Activated CD4-positive, alpha-beta T cell treated with anti-CD3 and anti-CD28 coated beads for 36 hours (primary cell): ENCODE results near the gene SERINC3. TPM values are rescaled to one million over a fixed set of nuclear protein-coding genes. Genes with fewer than 3 reads are reported as not detected.
"Not testable (repeated sequence)": the region's sequence is repeated elsewhere in the genome, so short reads cannot be mapped to it uniquely, and the experiment has no call there.

Experiments used
- ATAC-seq: fragments of 200-7000 bp; cut with Tn5 transposase; one replicate; pipeline ENCODE4 v1.10.0; 2021; ENCODE audit warnings: mild to moderate bottlenecking, moderate library complexity
- CTCF ChIA-PET: fragments of 350-600 bp; sonication (Branson Sonifier 250); formaldehyde crosslinking; loops from one replicate; lab custom pipeline; 2021; ENCODE audit warnings: antibody characterized with exemption; lab: Charles Lee
- POLR2A ChIA-PET: fragments of 350-600 bp; sonication (Branson Sonifier 250); formaldehyde crosslinking; loops from one replicate; lab custom pipeline; 2021; ENCODE audit warnings: antibody characterized with exemption, inconsistent platforms; lab: Charles Lee
- DNase-seq: peaks from one replicate; pipeline ENCODE4 v3.0.0-alpha.2; 2020
- H3K27ac Mint-ChIP-seq: one replicate; pipeline ENCODE4 v1.8.0; 2021; ENCODE audit warnings: mixed read lengths
- H3K27me3 Mint-ChIP-seq: one replicate; pipeline ENCODE4 v1.8.0; 2021; ENCODE audit warnings: mixed read lengths
- H3K36me3 Mint-ChIP-seq: one replicate; pipeline ENCODE4 v1.8.0; 2021; ENCODE audit warnings: low read depth, mixed read lengths
- H3K4me1 Mint-ChIP-seq: one replicate; pipeline ENCODE4 v1.8.0; 2021; ENCODE audit warnings: mixed read lengths
- H3K4me3 Mint-ChIP-seq: one replicate; pipeline ENCODE4 v1.8.0; 2021; ENCODE audit warnings: mild to moderate bottlenecking, moderate library complexity, mixed read lengths
- H3K9me3 Mint-ChIP-seq: one replicate; pipeline ENCODE4 v1.8.0; 2021; ENCODE audit warnings: low read depth, mixed read lengths
- intact Hi-C, 2 experiments: fragments of 100-400 bp; cut with DNase I in 1 of 2; cut with micrococcal nuclease in 1 of 2; formaldehyde crosslinking; loops; one replicate each; pipeline versions ENCODE4 v1.14.2 to v1.15.1; 2022 to 2024; cut with DNase I, micrococcal nuclease
- total RNA-seq, 2 experiments: library from RNA; stranded (reverse); gene quantifications; one replicate each; pipeline ENCODE4 v1.2.3, GENCODE V29; 2021

SERINC3 gene
- total RNA-seq, 2 experiments from 2014 or later, result 51.9 to 58.5 TPM

DNA sequence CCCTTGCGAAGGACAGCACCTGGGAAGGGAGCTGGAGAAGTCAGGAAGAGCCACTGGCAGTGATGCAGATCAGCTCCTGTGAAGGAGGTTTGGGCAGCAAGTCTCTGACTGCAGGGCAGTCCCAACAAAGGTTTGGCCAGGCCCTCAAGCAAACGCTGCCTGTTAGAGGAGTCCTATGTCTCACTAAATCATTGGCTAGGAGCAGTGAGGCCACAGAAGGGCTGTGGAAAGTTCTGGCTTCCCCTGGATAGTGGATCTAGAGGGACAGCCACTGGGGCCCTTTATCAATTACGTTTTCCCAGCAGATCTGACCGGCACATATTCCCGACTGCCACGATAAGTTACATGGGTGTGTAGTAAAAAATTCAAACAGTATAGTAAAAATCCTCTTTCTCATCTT is 43.7 kb downstream of the SERINC3 start:
- POLR2A ChIA-PET, result no interaction called here

GRCh38 chr20:44477151-44477550 is 44.7 kb downstream of the SERINC3 start:
- H3K27me3 Mint-ChIP-seq, result no peaks in the 10 kb centered on the region
- ChIA-PET POLR2A (no interaction called here), CTCF (interaction anchor here (0.7 kb wide), 1 partner anchor 466 kb away, joined by 3 read pairs; no protein-coding TSS in a partner anchor)
- ATAC-seq (no peak), DNase-seq (no peak)
- no peaks in the 10 kb centered on the region for H3K9me3 Mint-ChIP-seq
- peaks cover 22% of the 10 kb centered on the region for H3K4me1 Mint-ChIP-seq
- H3K36me3 Mint-ChIP-seq, result peaks cover 18% of the 10 kb centered on the region
- intact Hi-C loops, result loop anchor here (5.0 kb wide), 3 partner anchors 135 to 260 kb away; no protein-coding TSS in a partner anchor
- no peak overlapping the region for H3K27ac Mint-ChIP-seq
- peak overlapping the region; percentile 91 for H3K4me3 Mint-ChIP-seq

More for the DNA sequence above, 43.7 kb downstream of the SERINC3 start:
- DNase-seq, result no peak
- peaks cover 22% of the 10 kb centered on the region for H3K36me3 Mint-ChIP-seq
- no peaks in the 10 kb centered on the region for H3K27me3 Mint-ChIP-seq
- CTCF ChIA-PET, result no interaction called here
- intact Hi-C loops, result loop anchor here (5.0 kb wide), 3 partner anchors 134 to 261 kb away; no protein-coding TSS in a partner anchor
- H3K27ac Mint-ChIP-seq, result peak overlapping the region; percentile 32
- no peaks in the 10 kb centered on the region for H3K9me3 Mint-ChIP-seq
- H3K4me1 Mint-ChIP-seq, result peaks cover 22% of the 10 kb centered on the region
- no peak for ATAC-seq
- no peak overlapping the region for H3K4me3 Mint-ChIP-seq

- H3K9me3 Mint-ChIP-seq, result no peaks in the 10 kb centered on the region
- DNase-seq (peak; percentile 96), ATAC-seq (peak; percentile 97)
- H3K27ac Mint-ChIP-seq, result peak within 1 kb of the TSS; percentile 97
- peaks cover 22% of the 10 kb centered on the region for H3K4me1 Mint-ChIP-seq
- peak within 1 kb of the TSS; percentile 91 for H3K4me3 Mint-ChIP-seq
- CTCF ChIA-PET, result interaction anchor here (0.6 to 1.6 kb wide), 13 partner anchors 12 to 467 kb away, joined by 3 to 7 read pairs (median 3); partner anchors contain the start of gene SERINC3
- H3K27me3 Mint-ChIP-seq, result no peaks in the 10 kb centered on the region
- intact Hi-C loops, result loop anchor here (1.0 to 5.0 kb wide), 11 partner anchors 46 to 885 kb away; partner anchors contain the start of genes SERINC3 (in 2 of the 2), ADA (in 1 of the 2), FITM2 (in 1 of the 2) and IFT52 (in 1 of the 2)
- peaks cover 6% of the 10 kb centered on the region for H3K36me3 Mint-ChIP-seq
- POLR2A ChIA-PET, result interaction anchor here (0.5 kb wide), 1 partner anchor 805 kb away, joined by 3 read pairs; no protein-coding TSS in a partner anchor
Observed at GRCh38 chr20:44475694-44476560, 45.9 kb downstream of the SERINC3 start, which contains the start of gene TTPAL. Gene TTPAL (plus strand): TSS chr20:44475874. CDS start chr20:44480000, 4,126 bp downstream.

- CTCF ChIA-PET, result interaction anchor here (0.6 to 1.6 kb wide), 9 partner anchors 12 to 257 kb away, joined by 3 to 7 read pairs (median 3); no protein-coding TSS in a partner anchor
- no peaks in the 10 kb centered on the region for H3K36me3 Mint-ChIP-seq
- H3K4me1 Mint-ChIP-seq, result peaks cover 22% of the 10 kb centered on the region
- intact Hi-C loops, result loop anchor here (1.0 to 5.0 kb wide), 11 partner anchors 47 to 885 kb away; partner anchors contain the start of genes ADA (in 1 of the 2), FITM2 (in 1 of the 2), IFT52 (in 1 of the 2) and OSER1 (in 1 of the 2)
- POLR2A ChIA-PET, result no interaction called here
- peak overlapping the region; percentile 91 for H3K4me3 Mint-ChIP-seq
- no peaks in the 10 kb centered on the region for H3K9me3 Mint-ChIP-seq
- no peak for DNase-seq
- no peaks in the 10 kb centered on the region for H3K27me3 Mint-ChIP-seq
- ATAC-seq, result no peak
- peak overlapping the region; percentile 97 for H3K27ac Mint-ChIP-seq
Observed at GRCh38 chr20:44475372-44475693, 46.5 kb downstream of the SERINC3 start.

- CTCF ChIA-PET, POLR2A ChIA-PET, intact Hi-C loops, H3K27me3 Mint-ChIP-seq, H3K9me3 Mint-ChIP-seq, DNase-seq, H3K27ac Mint-ChIP-seq, H3K4me3 Mint-ChIP-seq, ATAC-seq, H3K36me3 Mint-ChIP-seq: not testable (repeated sequence)
- H3K4me1 Mint-ChIP-seq, result peaks cover 18% of the 10 kb centered on the region
Observed at GRCh38 chr20:44472283-44472682, 49.6 kb downstream of the SERINC3 start.

DNA sequence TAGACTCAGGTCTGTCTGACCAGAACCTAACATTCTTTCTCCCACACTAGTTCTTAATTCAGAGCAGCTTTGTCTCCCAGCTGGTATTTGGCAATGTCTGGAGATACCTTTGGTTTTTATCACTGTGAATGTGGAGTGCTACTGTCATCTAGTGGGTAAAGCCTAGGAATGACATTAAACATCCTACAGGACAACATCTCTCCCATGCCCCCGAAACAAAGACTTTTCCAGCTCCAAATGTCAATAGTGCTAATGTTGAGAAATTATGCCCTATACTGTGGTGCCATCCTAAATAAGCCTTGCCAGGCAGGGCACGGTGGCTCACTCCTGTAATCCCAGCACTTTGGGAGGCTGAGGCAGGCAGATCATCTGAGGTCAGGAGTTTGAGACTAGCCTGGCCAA is 50.4 kb downstream of the SERINC3 start:
- POLR2A ChIA-PET, result no interaction called here
- Mint-ChIP-seq H3K4me1 (peaks cover 10% of the 10 kb centered on the region), H3K36me3 (no peaks in the 10 kb centered on the region), H3K27ac (no peak overlapping the region), H3K27me3 (no peaks in the 10 kb centered on the region), H3K9me3 (no peaks in the 10 kb centered on the region), H3K4me3 (no peak overlapping the region)
- ATAC-seq, result no peak
- no peak for DNase-seq
- intact Hi-C loops, result no loop called here
- CTCF ChIA-PET, result interaction anchor here (0.7 kb wide), 1 partner anchor 132 kb away, joined by 3 read pairs; no protein-coding TSS in a partner anchor

GRCh38 chr20:44470327-44470726 is 51.5 kb downstream of the SERINC3 start:
- CTCF ChIA-PET, result interaction anchor here (1.3 kb wide), 1 partner anchor 9 kb away, joined by 3 read pairs; no protein-coding TSS in a partner anchor
- Mint-ChIP-seq H3K4me1 (peaks cover 6% of the 10 kb centered on the region), H3K4me3 (no peak overlapping the region), H3K27me3 (no peaks in the 10 kb centered on the region), H3K27ac (no peak overlapping the region), H3K9me3 (no peaks in the 10 kb centered on the region), H3K36me3 (no peaks in the 10 kb centered on the region)
- ATAC-seq (no peak), DNase-seq (no peak)
- POLR2A ChIA-PET, result no interaction called here
- intact Hi-C loops, result no loop called here

DNA sequence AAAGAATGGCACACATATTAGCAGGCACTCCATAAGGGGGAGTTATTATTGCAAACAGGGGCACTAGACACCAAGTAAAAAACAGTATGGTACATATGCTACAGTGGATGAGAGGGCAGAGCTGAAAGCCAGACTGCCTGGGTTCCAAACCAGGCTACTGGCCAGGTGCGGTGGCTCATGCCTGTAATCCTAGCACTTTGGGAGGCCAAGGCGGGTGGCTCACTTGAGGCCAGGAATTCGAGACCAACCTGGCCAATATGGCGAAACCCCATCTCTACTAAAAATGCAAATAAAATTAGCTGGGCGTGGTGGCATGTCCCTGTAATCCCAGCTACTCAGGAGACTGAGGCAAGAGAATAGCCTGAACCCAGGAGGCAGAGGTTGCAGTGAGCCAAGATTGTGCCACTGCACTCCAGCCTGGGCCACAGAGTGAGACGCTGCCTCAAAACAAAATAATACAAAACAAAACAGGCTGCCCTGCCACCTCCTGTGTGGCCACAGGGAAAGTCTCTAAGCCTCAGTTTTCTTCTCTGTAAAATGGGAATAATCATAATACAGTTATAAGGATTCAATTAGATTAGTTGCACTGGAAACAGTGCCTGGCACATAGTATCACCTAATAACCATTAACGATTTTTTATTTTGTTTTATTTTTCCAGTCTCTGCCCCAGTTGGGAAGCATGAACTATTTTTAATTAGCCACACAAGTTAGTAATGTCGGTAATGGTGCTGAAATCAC is 53.7 kb downstream of the SERINC3 start:
- intact Hi-C loops, result no loop called here
- no peak overlapping the region for H3K27ac Mint-ChIP-seq
- CTCF ChIA-PET, result interaction anchor here (0.7 kb wide), 1 partner anchor 86 kb away, joined by 3 read pairs; no protein-coding TSS in a partner anchor
- no peaks in the 10 kb centered on the region for H3K9me3 Mint-ChIP-seq
- H3K27me3 Mint-ChIP-seq, result no peaks in the 10 kb centered on the region
- H3K4me3 Mint-ChIP-seq, result no peak overlapping the region
- DNase-seq (no peak), ATAC-seq (no peak)
- H3K4me1 Mint-ChIP-seq, result no peaks in the 10 kb centered on the region
- POLR2A ChIA-PET, result no interaction called here
- H3K36me3 Mint-ChIP-seq, result no peaks in the 10 kb centered on the region

DNA sequence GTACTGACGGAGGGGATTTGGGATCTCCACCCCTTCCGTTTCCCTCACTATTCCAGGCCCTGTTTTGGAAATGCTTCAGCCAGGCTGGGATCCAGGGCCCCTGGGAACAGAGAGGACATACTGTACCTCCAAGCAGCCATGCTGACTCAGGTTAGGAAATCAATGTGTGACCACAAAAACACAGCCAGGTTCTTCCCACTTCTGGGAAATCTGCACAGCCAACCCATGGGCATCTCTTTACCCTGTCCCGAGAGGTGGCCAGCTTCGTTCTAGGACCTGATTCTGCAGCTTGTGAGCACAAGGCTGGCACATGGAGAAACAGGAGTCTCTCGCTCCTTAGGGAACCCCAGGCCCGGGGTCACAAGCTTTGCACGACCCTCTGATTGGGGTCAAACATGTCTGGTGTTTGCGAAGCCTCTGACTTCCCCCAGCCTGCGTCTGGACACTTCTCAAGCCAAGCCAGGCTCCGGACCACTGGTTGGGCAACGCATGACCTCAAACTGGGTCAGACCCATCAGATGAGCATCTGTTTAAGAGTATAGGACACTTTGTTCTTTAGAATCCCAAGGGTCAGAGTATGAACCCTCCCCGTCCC is 54.5 kb downstream of the SERINC3 start:
- Mint-ChIP-seq H3K4me1 (no peaks in the 10 kb centered on the region), H3K9me3 (no peaks in the 10 kb centered on the region), H3K4me3 (no peak overlapping the region), H3K36me3 (no peaks in the 10 kb centered on the region), H3K27ac (no peak overlapping the region), H3K27me3 (no peaks in the 10 kb centered on the region)
- no peak for ATAC-seq
- CTCF ChIA-PET, result no interaction called here
- no peak for DNase-seq
- POLR2A ChIA-PET, result no interaction called here
- intact Hi-C loops, result no loop called here

GRCh38 chr20:44465001-44465560 is 56.8 kb downstream of the SERINC3 start:
- CTCF ChIA-PET, result interaction anchor here (0.7 kb wide), 1 partner anchor 411 kb away, joined by 3 read pairs; no protein-coding TSS in a partner anchor
- ATAC-seq (no peak), DNase-seq (no peak)
- no peaks in the 10 kb centered on the region for H3K27me3 Mint-ChIP-seq
- H3K36me3 Mint-ChIP-seq, result no peaks in the 10 kb centered on the region
- POLR2A ChIA-PET, result no interaction called here
- H3K4me1 Mint-ChIP-seq, result no peaks in the 10 kb centered on the region
- no peak overlapping the region for H3K27ac Mint-ChIP-seq
- H3K9me3 Mint-ChIP-seq, result no peaks in the 10 kb centered on the region
- intact Hi-C loops, result no loop called here
- no peak overlapping the region for H3K4me3 Mint-ChIP-seq
